Testis (tissue), 3 donors: ENCODE results near the gene STARD3NL. TPM values are rescaled to one million over a fixed set of nuclear protein-coding genes. Genes with fewer than 3 reads are reported as not detected.
"Not testable (repeated sequence)": the region's sequence is repeated elsewhere in the genome, so short reads cannot be mapped to it uniquely, and the experiment has no call there.

Source experiments
- DNase-seq: peaks from one replicate; pipeline ENCODE4 v3.0.0-alpha.2; 2019
- H3K27ac ChIP-seq, 2 donors: fragments of 200-600 bp; sonication (generic); one replicate each; pipeline ENCODE4 v1.5.1; 2019
- H3K27me3 ChIP-seq: fragments of 200-600 bp; sonication (generic); one replicate; pipeline ENCODE4 v1.5.1; 2019
- H3K36me3 ChIP-seq: fragments of 200-600 bp; sonication (generic); one replicate; pipeline ENCODE4 v1.5.1; 2017; ENCODE audit warnings: low read depth; ENCODE audit errors: missing control alignments
- H3K4me1 ChIP-seq: fragments of 200-600 bp; sonication (generic); one replicate; pipeline ENCODE4 v1.5.1; 2019
- H3K4me3 ChIP-seq, 2 donors: fragments of 200-600 bp; sonication (generic); one replicate each; pipeline ENCODE4 v1.5.1; 2017 to 2019
- H3K9me3 ChIP-seq: fragments of 200-600 bp; sonication (generic); one replicate; pipeline ENCODE4 v1.5.1; 2017
- CTCF ChIP-seq, 3 experiments: fragments of 450-650 bp in 2 of 3; fragments of 200-600 bp in 1 of 3; sonication (generic) in 1 of 3; IDR thresholded peaks; one replicate each; pipeline ENCODE4 v1.5.1; 2016 to 2019; ENCODE audit warnings: antibody characterized with exemption in 3 of 3, mild to moderate bottlenecking in 2 of 3, moderate library complexity in 1 of 3
- POLR2A ChIP-seq: fragments of 450-650 bp; IDR thresholded peaks from one replicate; pipeline ENCODE4 v1.6.1; 2017; ENCODE audit warnings: antibody characterized with exemption, mild to moderate bottlenecking, moderate library complexity
- WGBS, 2 donors: methylation state at CpG; one replicate each; pipeline ENCODE4 v1.1.5; 2018; 5-methylcytosine and 5-hydroxymethylcytosine counted together
- intact Hi-C: fragments of 100-400 bp; cut with DNase I; formaldehyde crosslinking; loops from one replicate; pipeline ENCODE4 v1.15.1; 2023; ENCODE audit warnings: low total_unique reads
- polyA plus RNA-seq: library from polyadenylated mRNA; stranded (reverse); fragments of 350-450 nt; fragmentation: Illumina TruSeq; extraction: RNeasy Lipid Tissue Mini Kit (QIAGEN cat#74804); gene quantifications from one replicate; pipeline ENCODE4 v1.2.3, GENCODE V29; 2014; ENCODE audit warnings: low read depth, low replicate concordance; ENCODE audit not compliant: insufficient read depth
- total RNA-seq, 2 donors: library from RNA; depleted of rRNA; stranded (reverse); fragments of >200 nt; gene quantifications; one replicate each; pipeline ENCODE4 v1.2.3, GENCODE V29; 2016

STARD3NL gene
- total and polyA plus RNA-seq, 3 donors from 2014 or later, result 52.2 to 66.1 (median 60.4) TPM

- Histone ChIP-seq H3K27me3 (no peaks in the 10 kb centered on the region), H3K27ac (no peak overlapping the region), H3K9me3 (no peaks in the 10 kb centered on the region), H3K4me3 (no peak overlapping the region), H3K4me1 (no peaks in the 10 kb centered on the region), H3K36me3 (no peaks in the 10 kb centered on the region)
- TF ChIP-seq CTCF (IDR thresholded peaks at IDR 0.05), result no peak
- no peak for TF ChIP-seq POLR2A
- DNase-seq, result no peak
- WGBS, 2 donors, result 88 to 89% methylated on average over 5 of the region's 5 CpGs
- intact Hi-C loops, result no loop called here
Observed at GRCh38 chr7:38262545-38262944, 84.5 kb downstream of the STARD3NL start.

- H3K27ac ChIP-seq, H3K27me3 ChIP-seq, H3K36me3 ChIP-seq, H3K4me3 ChIP-seq, DNase-seq, H3K9me3 ChIP-seq, intact Hi-C loops, H3K4me1 ChIP-seq: not testable (repeated sequence)
- WGBS, 2 donors, result 49 to 55% methylated on average over 1 of the region's 1 CpG
Observed at GRCh38 chr7:38263274-38263673, 85.2 kb downstream of the STARD3NL start.

- intact Hi-C loops, H3K4me1 ChIP-seq, H3K27me3 ChIP-seq, H3K27ac ChIP-seq, H3K36me3 ChIP-seq, H3K9me3 ChIP-seq, DNase-seq, H3K4me3 ChIP-seq: not testable (repeated sequence)
- 60 to 67% methylated on average over 1 of the region's 1 CpG for WGBS, 2 donors
Observed at GRCh38 chr7:38264602-38265001, 86.6 kb downstream of the STARD3NL start.

- H3K4me1 ChIP-seq, H3K9me3 ChIP-seq, H3K36me3 ChIP-seq, intact Hi-C loops, DNase-seq, H3K4me3 ChIP-seq, H3K27ac ChIP-seq, H3K27me3 ChIP-seq: not testable (repeated sequence)
- 67 to 74% methylated on average over 3 of the region's 3 CpGs for WGBS, 2 donors
Observed at GRCh38 chr7:38265958-38266357, 87.9 kb downstream of the STARD3NL start.

- intact Hi-C loops, H3K27me3 ChIP-seq, H3K4me1 ChIP-seq, H3K4me3 ChIP-seq, H3K9me3 ChIP-seq, DNase-seq, H3K27ac ChIP-seq, H3K36me3 ChIP-seq: not testable (repeated sequence)
- WGBS, 2 donors, result 94 to 95% methylated on average over 4 of the region's 4 CpGs
Observed at GRCh38 chr7:38269704-38270346, 91.8 kb downstream of the STARD3NL start.

GRCh38 chr7:38270405-38270804 is 92.4 kb downstream of the STARD3NL start:
- intact Hi-C loops, H3K4me1 ChIP-seq, H3K27ac ChIP-seq, DNase-seq, H3K36me3 ChIP-seq, H3K27me3 ChIP-seq, H3K4me3 ChIP-seq, H3K9me3 ChIP-seq: not testable (repeated sequence)
- 90 to 96% methylated on average over 2 of the region's 2 CpGs for WGBS, 2 donors

- H3K4me1 ChIP-seq, result no peaks in the 10 kb centered on the region
- H3K4me3 ChIP-seq, result no peak within 1 kb of the TSS
- H3K27me3 ChIP-seq, result no peaks in the 10 kb centered on the region
- H3K36me3 ChIP-seq, result no peaks in the 10 kb centered on the region
- no peak within 1 kb of the TSS for H3K27ac ChIP-seq
- intact Hi-C loops, result no loop called here
- no peak for TF ChIP-seq CTCF (IDR thresholded peaks at IDR 0.05)
- TF ChIP-seq POLR2A, result no peak
- 91 to 92% methylated on average over 2 of the region's 2 CpGs for WGBS, 2 donors
- no peak for DNase-seq
- no peaks in the 10 kb centered on the region for H3K9me3 ChIP-seq
Observed at GRCh38 chr7:38273286-38273995, 95.4 kb downstream of the STARD3NL start, which contains the start of gene TARP. Gene TARP, minus strand, starts transcription at chr7:38273636.
